NCI-H146 (cell line): ENCODE results near the gene ELOVL3.

Experiments used
- DNase-seq: peaks from one replicate; lab custom pipeline; 2025; lab: John Stamatoyannopoulos, UW

ELOVL3 gene

GRCh38 chr10:102254426-102254825 lies 28.3 kb downstream of the ELOVL3 start:
- DNase-seq, result no peak

DNA sequence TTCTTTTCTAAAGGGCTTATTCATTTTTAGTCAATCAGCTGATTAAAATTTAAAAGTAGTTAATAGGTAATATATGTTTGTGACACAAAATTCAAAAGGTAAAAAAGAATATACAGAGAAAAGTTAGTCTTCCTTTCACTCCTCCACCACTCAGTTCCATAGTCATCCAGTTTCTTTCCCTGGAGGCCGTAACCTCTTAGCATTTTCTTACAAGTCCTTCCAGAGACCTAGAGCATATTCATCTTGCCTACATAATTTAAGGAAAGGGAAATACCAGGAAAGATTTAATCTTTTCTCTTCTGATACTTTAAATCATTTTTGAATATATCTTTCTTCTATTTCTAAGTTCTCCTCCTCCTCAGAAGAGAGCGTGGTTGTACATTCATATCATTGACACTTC lies 29.3 kb downstream of the ELOVL3 start:
- no peak for DNase-seq

- DNase-seq, result no peak
Measured at GRCh38 chr10:102261196-102261595, 35.1 kb downstream of the ELOVL3 start.

DNA sequence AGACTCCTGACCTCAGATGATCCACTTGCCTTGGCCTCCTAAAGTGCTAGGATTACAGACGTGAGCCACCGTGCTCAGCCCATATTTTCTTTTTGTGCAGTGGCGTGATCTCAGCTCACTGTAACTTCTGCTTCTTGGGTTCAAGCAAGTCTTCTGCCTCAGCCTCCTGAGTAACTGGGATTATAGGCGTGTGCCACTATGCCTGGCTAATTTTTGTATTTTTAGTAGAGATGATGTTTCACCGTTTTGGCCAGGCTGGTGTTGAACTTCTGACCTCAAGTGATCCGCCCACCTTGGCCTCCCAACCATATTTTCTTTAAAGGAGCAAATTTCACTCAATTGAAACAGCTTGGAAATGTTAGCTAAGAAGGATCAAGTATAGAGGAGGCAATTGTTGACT lies 35.7 kb downstream of the ELOVL3 start:
- no peak for DNase-seq

DNA sequence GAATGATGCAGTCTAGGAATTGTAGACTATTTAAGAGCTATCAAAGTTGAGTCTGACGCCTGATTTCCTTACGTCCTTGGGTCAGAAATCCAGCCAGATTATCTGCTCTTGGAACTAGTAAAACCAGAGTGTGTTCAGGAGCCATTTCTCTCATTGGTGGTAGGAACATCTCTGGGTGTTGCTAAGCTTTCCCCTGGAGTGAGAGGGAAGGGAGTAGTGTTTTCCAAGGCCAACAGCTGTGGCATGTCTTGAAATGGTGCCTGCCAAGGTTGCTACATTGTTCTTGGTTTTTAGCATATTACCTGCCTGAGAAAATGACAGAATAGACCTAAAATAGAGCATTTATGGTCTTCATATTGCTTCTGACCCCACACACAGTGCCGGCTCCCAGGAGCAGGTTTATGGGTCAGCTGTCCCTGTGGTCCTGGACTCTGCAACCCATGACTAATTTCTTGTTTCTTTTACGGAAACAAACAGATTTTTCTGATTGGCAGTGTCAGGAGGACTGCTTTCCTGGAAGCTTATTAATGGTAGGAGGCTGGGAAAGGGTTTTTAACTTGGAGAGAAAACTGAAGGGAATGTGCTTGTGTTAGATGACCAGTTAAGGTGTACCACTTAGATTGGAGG lies 36.8 kb downstream of the ELOVL3 start:
- no peak for DNase-seq

DNA sequence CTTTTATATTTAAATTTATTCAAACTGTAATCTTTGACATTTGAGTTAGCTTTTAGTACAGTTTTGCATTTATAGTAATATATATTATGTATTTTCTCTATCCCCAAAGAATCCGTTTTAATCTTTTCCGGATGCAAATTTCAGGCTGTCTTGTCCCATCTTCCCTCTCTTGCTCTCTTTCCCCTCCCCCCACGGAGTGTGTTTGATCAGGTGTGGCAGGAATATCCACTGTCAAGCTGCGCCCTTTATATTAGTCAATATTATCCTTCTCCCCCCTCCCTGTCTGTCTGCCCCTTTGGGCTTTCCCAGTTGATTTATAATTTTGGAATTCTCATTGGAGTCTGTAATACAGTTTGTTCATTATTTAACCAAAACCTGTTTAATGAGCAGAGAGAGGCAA lies 38.3 kb downstream of the ELOVL3 start:
- peak; percentile 72 for DNase-seq

DNA sequence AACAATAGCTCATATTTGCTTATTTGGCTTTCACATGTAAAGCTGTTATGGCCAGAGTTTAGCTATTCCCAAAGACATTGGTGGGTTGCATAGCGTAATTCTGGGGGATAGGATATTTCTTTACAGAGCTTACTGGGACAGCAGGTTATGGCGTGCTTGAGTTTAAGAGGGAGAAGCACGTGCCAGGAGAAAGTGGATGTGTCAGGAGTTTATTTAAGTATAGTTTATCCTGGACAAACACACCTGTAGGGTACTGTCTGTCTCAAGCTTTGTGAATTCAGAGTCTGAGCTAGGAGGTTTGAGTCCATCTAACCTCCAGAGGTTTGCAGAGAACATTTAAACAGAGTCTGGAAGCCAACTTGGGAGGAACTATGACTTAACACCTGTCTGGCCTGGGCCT lies 40.6 kb downstream of the ELOVL3 start:
- DNase-seq, result no peak

- no peak for DNase-seq
Measured at GRCh38 chr10:102267748-102268147, 41.6 kb downstream of the ELOVL3 start.

GRCh38 chr10:102268375-102268888 lies 42.3 kb downstream of the ELOVL3 start:
- DNase-seq, result no peak

GRCh38 chr10:102269017-102269416 lies 42.9 kb downstream of the ELOVL3 start:
- no peak for DNase-seq

DNA sequence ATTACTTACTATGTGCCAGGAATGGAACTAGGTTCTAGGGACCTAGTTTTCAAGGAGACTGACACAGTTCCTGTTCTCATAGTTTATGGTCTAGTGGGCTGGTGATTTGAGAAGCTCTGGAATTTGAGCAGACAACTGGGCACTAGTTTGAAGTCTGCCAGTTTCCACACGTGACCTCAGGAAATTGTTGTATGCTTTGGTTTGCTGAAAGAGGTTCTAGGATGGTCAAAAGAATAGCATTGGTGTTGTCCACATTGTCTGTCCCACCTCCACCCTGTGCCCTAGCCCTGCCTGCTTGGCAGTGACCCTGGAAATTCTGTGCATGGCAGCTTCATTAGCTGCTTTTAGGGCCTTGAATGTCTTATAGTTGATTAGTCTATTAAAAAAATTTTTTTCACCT lies 48.0 kb downstream of the ELOVL3 start:
- no peak for DNase-seq

DNA sequence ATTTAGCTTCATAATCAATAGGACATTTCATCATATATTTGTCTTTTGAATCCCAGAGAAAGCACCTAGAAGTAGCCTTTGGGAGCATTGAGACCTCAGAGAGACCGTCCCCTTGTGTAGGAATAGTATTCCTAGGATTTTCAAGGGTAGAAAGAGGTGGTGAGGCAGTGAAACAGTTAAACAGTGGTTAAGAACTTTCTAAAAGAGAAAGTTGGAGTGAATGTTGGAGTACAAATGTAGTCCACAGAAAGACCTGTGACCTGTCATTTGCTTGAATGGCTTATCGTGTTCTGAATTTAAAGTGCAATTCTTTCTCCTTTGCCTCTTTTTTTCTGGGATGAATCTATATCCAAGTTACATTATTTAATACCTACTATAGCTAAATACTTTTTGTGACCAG lies 49.2 kb downstream of the ELOVL3 start:
- DNase-seq, result no peak

- DNase-seq, result no peak
Measured at GRCh38 chr10:102279104-102279503, 53.0 kb downstream of the ELOVL3 start.
